CD4-positive, alpha-beta T cell treated with Interleukin-17A for 1 hour (primary cell): ENCODE data around the gene ZNF189.
A peak's percentile ranks its signal among the peaks of the same experiment; 100 is the strongest.

ENCODE experiments used
- DNase-seq: peaks from one replicate; pipeline ENCODE4 v3.0.0-alpha.2; 2020

The ZNF189 gene

DNA sequence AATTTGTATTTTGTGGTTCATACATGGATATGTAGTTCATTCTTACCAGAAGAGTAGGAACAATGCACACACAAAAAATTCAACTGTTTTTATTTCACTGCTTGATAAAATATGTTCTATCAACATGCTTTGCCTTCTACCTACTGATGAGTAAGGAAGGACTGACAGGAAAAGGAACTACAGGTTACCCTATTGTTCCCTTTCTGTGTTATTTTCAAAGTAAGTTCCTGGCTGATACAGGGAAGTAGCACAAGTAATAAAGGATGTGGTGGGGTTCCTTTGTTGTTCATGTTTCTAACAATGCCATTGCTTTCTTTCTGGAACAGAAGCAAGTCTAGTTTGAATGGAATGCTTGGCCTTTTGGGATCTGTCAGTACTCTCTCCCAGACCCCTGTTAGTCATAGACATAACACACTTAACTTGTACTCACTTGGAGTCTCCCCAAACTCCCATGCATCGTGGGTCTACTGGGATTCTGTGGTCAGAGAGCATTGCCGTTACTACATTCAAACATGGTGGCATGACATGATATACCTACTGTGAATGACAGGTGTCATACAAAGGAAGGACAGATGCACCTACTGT, 57.1 kb downstream of the ZNF189 start:
- DNase-seq, result no peak

DNA sequence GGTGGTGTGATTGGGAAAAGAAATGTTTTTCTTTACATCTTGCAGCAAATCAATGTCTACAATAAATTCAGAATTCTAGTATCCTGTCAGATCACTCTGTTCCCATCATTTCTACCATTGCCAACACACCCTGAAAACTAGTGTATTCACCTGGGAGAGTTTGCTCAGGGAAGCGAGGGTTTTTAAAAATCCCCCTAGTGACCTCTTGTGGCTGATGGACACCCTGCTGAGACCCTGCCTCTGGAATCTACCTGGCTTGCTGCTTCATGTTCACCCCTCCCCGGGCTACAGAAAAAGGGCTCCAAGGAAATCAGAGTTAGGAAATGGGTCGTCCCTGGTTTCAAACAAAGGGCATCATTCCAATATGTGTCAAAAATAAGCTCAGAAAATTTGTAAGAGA, 58.4 kb downstream of the ZNF189 start:
- no peak for DNase-seq

DNA sequence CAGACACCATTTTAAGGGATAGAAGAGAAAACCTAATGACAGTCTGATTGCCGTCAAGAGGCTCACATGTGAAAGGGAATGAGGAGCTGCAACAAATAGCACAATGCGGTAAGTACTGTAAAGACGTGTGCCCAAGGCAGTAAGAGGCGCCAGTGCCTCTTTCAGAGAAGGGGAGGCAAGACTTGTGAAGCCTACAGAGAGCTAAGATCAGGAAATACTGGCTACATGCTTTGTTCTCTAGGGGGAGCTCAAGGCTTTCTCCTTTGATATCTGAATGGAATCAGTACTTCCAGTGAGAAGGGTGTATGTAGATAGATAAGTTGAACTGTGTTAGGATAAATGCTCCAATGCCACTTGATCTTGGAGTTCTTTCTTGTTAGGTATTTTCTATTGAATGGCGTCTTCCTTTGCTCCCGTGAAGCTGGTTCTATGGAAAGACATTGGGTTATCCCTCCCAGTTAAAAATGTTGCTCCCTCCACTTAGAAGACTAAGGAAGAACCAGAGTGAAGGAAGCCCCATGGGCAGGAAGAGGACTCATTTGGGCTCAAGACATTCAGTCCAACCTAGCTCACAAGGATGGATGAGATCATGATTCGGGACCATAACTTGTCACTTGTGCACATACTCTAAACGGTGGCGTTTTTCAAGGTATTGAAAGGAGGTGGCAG, 60.4 kb downstream of the ZNF189 start:
- DNase-seq, result peak; percentile 59
